ENCODE data around the gene CAMK2G.

DNA sequence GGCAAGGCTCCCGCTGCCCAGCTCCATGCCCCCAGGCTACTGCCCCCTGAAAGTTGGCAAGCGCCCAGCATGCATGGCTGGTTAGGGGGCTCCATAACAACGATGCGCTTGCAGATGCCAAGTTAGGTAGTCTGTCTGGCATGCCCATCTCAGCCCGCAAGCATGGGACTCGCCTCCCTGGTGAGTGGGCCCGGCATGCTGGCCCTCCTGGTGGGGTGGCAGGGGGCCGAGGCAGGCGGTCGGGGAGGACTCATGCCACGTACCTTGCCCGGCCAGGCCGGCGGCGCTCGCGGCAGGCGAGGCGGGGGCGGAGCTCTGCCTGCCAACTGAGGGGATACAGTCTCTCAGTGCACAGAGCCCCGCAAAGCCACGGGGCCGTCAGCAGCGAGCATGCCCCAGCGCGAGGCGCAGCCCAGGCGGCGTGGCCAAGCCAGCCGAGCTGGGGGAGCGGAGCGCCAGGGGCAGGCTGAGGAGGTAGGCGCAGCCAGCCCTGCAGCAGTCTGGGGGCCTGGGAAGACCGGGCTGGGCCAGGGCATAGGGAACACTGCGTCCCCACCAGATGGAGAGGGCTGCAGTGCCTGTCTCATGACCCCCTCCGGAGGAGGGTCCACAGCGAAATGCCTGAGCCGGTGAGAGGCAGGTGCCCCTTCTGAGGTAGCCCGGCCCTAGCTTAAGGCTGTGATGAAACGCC lies 34.9 kb downstream of the CAMK2G start:
- TF ChIP-seq, protein P1, sequence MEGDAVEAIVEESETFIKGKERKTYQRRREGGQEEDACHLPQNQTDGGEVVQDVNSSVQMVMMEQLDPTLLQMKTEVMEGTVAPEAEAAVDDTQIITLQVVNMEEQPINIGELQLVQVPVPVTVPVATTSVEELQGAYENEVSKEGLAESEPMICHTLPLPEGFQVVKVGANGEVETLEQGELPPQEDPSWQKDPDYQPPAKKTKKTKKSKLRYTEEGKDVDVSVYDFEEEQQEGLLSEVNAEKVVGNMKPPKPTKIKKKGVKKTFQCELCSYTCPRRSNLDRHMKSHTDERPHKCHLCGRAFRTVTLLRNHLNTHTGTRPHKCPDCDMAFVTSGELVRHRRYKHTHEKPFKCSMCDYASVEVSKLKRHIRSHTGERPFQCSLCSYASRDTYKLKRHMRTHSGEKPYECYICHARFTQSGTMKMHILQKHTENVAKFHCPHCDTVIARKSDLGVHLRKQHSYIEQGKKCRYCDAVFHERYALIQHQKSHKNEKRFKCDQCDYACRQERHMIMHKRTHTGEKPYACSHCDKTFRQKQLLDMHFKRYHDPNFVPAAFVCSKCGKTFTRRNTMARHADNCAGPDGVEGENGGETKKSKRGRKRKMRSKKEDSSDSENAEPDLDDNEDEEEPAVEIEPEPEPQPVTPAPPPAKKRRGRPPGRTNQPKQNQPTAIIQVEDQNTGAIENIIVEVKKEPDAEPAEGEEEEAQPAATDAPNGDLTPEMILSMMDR (IDR thresholded peaks at IDR 0.05) = no peak
- TF ChIP-seq POLR2AphosphoS5 (IDR thresholded peaks at IDR 0.05) (no peak), POLR2A (IDR thresholded peaks at IDR 0.05) (no peak)
